ENCODE results near the gene ICA1.

The ICA1 gene

DNA sequence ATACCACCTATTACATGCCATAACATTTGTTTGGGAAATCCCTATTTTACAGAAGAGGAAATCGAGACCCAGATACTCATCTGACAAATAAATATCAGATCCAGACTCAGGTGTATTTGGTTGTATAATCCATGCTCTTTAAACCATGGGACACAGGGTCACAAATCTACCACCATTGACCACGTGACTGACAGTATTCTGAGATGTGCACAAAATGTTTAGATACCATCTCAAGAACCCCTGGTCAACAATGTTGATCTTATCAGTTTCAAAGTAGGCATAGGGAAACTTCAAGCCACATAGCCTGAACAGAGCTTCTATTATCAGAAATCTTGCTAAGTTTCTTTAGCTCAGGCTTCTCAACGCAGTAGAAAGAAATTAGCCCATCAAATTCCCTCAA is 93.6 kb downstream of the ICA1 start:
- no peak overlapping the region for H3K4me3 ChIP-seq (ENCODE audit: insufficient read depth, low read depth, low read length, poor library complexity, severe bottlenecking)
- H3K4me1 ChIP-seq (ENCODE audit: control insufficient read depth, insufficient read depth, low read length, poor library complexity, severe bottlenecking) = no peaks in the 10 kb centered on the region
- H3K27ac ChIP-seq (ENCODE audit: insufficient read depth, low read length, poor library complexity, severe bottlenecking) = no peak overlapping the region
- no peaks in the 10 kb centered on the region for H3K9me3 ChIP-seq (ENCODE audit: control insufficient read depth, low read length)
- H3K27me3 ChIP-seq (replicated peaks; ENCODE audit: control insufficient read depth, insufficient read depth, low read length, poor library complexity, severe bottlenecking) = no peaks in the 10 kb centered on the region
- DNase-seq = no peak
- no peaks in the 10 kb centered on the region for H3K36me3 ChIP-seq (ENCODE audit: control insufficient read depth, insufficient read depth, low read length)

DNA sequence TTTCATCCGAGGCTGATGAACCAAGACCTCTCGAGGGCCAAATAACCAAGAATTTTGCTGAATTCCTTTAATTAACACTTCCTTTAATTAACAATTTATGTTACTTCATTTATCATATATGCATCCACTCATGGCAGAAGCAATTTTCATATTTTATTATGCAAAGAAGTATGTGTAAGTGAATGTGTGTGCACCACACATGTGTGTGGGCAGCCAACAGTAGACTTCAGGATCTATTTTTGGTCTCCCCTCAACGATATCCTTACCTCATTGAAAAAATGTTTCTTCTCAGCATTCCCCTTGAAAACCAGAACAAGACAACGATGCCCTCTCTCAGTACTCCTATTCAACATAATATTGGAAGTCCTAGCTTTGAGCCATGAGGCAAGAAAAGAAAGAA is 96.8 kb downstream of the ICA1 start:
- H3K27me3 ChIP-seq (replicated peaks; ENCODE audit: control insufficient read depth, insufficient read depth, low read length, poor library complexity, severe bottlenecking) = no peaks in the 10 kb centered on the region
- no peak overlapping the region for H3K27ac ChIP-seq (ENCODE audit: insufficient read depth, low read length, poor library complexity, severe bottlenecking)
- H3K9me3 ChIP-seq (ENCODE audit: control insufficient read depth, low read length) = no peaks in the 10 kb centered on the region
- H3K4me1 ChIP-seq (ENCODE audit: control insufficient read depth, insufficient read depth, low read length, poor library complexity, severe bottlenecking) = no peaks in the 10 kb centered on the region
- no peaks in the 10 kb centered on the region for H3K36me3 ChIP-seq (ENCODE audit: control insufficient read depth, insufficient read depth, low read length)
- no peak overlapping the region for H3K4me3 ChIP-seq (ENCODE audit: insufficient read depth, low read depth, low read length, poor library complexity, severe bottlenecking)
- DNase-seq = no peak

DNA sequence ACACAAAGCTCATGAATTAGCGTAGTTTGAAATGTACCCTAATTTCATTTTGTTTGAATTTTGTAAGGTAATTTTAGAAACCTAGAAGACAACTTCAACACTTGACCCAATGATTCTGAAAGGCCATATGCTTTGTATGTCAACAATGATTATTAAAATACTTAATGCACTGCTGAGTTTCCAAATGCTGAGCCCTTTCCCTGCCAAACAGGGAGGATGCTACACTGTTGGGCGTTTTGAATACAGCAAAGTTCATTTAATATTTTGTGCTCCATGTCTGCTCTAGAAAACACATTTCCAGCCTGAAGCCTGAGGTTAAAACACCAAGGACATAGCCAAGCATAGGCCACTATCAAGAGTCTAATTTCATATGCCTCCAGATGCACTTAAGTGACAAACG is 99.8 kb downstream of the ICA1 start:
- Histone ChIP-seq H3K9me3 (ENCODE audit: control insufficient read depth, low read length) (no peaks in the 10 kb centered on the region), H3K36me3 (ENCODE audit: control insufficient read depth, insufficient read depth, low read length) (no peaks in the 10 kb centered on the region), H3K27me3 (replicated peaks; ENCODE audit: control insufficient read depth, insufficient read depth, low read length, poor library complexity, severe bottlenecking) (no peaks in the 10 kb centered on the region), H3K27ac (ENCODE audit: insufficient read depth, low read length, poor library complexity, severe bottlenecking) (no peak overlapping the region), H3K4me3 (ENCODE audit: insufficient read depth, low read depth, low read length, poor library complexity, severe bottlenecking) (no peak overlapping the region), H3K4me1 (ENCODE audit: control insufficient read depth, insufficient read depth, low read length, poor library complexity, severe bottlenecking) (no peaks in the 10 kb centered on the region)
- DNase-seq = no peak

DNA sequence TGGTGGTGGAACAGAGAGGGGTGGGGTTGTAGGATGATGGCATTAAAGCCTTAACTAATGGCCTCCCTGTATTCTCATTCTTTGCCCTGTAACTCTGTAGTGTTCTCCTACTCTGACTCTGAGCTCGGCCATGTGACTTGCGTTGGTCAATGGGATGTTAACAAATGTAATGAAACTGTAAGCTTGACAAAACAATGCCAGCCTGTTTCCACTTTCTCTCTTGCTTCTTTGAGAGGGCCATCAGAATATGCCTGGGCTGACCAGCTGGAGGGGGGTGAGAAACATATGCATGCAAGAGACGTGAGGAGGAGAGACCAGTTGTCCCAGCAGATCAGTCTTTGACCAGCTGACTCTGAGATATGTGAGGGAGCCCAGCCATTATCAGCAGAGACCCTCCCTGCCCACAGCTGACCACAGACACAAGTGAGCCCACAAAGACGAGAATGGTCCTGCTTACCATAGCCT is 100.6 kb downstream of the ICA1 start:
- no peaks in the 10 kb centered on the region for H3K4me1 ChIP-seq (ENCODE audit: control insufficient read depth, insufficient read depth, low read length, poor library complexity, severe bottlenecking)
- H3K27ac ChIP-seq (ENCODE audit: insufficient read depth, low read length, poor library complexity, severe bottlenecking) = no peak overlapping the region
- DNase-seq = no peak
- no peak overlapping the region for H3K4me3 ChIP-seq (ENCODE audit: insufficient read depth, low read depth, low read length, poor library complexity, severe bottlenecking)
- H3K36me3 ChIP-seq (ENCODE audit: control insufficient read depth, insufficient read depth, low read length) = no peaks in the 10 kb centered on the region
- H3K27me3 ChIP-seq (replicated peaks; ENCODE audit: control insufficient read depth, insufficient read depth, low read length, poor library complexity, severe bottlenecking) = no peaks in the 10 kb centered on the region
- H3K9me3 ChIP-seq (ENCODE audit: control insufficient read depth, low read length) = no peaks in the 10 kb centered on the region

DNA sequence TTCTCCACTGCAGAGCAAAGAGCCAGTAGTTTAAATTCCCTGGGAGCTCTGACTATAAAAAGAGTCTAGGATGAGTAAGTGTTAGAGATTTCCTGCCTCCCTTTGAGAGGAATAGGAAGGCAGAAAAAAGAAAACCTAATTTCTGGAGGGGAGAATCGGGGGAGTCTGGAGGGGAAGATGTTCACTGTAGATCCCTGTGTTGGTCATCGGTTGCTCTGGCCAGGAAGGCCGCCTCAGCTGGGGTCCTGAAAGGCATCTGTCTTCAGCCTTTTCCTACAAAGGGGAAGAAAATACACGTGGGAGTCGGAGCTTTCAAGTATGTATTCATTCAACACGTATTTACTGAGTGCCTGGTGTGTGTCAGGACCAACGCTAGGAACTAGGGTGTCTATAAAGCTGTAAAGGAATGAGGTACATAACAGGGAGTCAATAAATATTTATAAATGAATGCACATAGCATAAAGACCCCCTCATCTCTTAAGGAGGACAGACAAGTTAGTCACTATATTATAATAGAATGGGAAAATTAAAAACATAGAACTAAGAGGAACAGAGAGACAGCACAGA is 101.1 kb downstream of the ICA1 start:
- H3K36me3 ChIP-seq (ENCODE audit: control insufficient read depth, insufficient read depth, low read length) = no peaks in the 10 kb centered on the region
- no peaks in the 10 kb centered on the region for H3K4me1 ChIP-seq (ENCODE audit: control insufficient read depth, insufficient read depth, low read length, poor library complexity, severe bottlenecking)
- H3K9me3 ChIP-seq (ENCODE audit: control insufficient read depth, low read length) = no peaks in the 10 kb centered on the region
- H3K27ac ChIP-seq (ENCODE audit: insufficient read depth, low read length, poor library complexity, severe bottlenecking) = no peak overlapping the region
- DNase-seq = no peak
- no peak overlapping the region for H3K4me3 ChIP-seq (ENCODE audit: insufficient read depth, low read depth, low read length, poor library complexity, severe bottlenecking)
- H3K27me3 ChIP-seq (replicated peaks; ENCODE audit: control insufficient read depth, insufficient read depth, low read length, poor library complexity, severe bottlenecking) = no peaks in the 10 kb centered on the region

DNA sequence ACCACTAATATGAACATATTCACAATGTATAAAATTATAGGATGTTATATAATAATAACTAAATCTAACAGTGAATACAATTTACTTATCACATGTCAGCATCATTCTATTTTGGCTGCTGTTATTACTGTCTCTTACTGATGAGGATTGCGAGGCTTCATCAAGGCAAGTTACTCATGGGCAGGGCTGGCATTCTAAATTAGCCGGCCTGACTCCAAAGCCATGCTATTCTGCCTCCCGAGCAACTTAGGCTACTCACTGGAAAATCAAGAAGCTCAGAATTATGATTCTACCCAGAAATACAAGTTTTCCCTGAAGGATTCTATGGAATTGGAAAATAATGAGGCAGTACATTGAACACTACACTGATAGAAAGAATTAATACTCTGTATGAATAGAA is 101.7 kb downstream of the ICA1 start:
- no peak overlapping the region for H3K4me3 ChIP-seq (ENCODE audit: insufficient read depth, low read depth, low read length, poor library complexity, severe bottlenecking)

DNA sequence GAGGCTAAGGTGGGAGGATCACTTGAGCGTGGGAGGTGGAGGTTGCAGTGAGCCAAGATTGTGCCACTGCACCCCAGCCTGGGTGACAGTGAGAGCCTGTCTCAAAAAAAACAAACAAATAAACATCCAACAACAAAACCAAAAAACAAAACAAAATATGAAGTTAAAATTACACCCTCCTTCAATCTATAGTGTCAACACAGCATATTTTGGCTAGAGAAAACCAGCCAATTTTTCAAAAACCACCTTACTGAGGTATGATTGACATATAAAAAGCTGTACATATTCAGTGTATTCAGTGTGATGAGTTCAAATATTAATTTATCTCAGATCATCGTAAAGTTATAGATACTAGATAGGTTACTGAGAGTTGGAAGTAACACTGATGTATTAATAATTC is 102.4 kb downstream of the ICA1 start:
- no peaks in the 10 kb centered on the region for H3K4me1 ChIP-seq (ENCODE audit: control insufficient read depth, insufficient read depth, low read length, poor library complexity, severe bottlenecking)
- no peak overlapping the region for H3K4me3 ChIP-seq (ENCODE audit: insufficient read depth, low read depth, low read length, poor library complexity, severe bottlenecking)
- no peak overlapping the region for H3K27ac ChIP-seq (ENCODE audit: insufficient read depth, low read length, poor library complexity, severe bottlenecking)
- no peak for DNase-seq
- no peaks in the 10 kb centered on the region for H3K27me3 ChIP-seq (replicated peaks; ENCODE audit: control insufficient read depth, insufficient read depth, low read length, poor library complexity, severe bottlenecking)
- no peaks in the 10 kb centered on the region for H3K36me3 ChIP-seq (ENCODE audit: control insufficient read depth, insufficient read depth, low read length)
- no peaks in the 10 kb centered on the region for H3K9me3 ChIP-seq (ENCODE audit: control insufficient read depth, low read length)

More for the DNA sequence above, 101.7 kb downstream of the ICA1 start:
- Histone ChIP-seq H3K9me3 (ENCODE audit: control insufficient read depth, low read length) (no peaks in the 10 kb centered on the region), H3K4me1 (ENCODE audit: control insufficient read depth, insufficient read depth, low read length, poor library complexity, severe bottlenecking) (no peaks in the 10 kb centered on the region), H3K27me3 (replicated peaks; ENCODE audit: control insufficient read depth, insufficient read depth, low read length, poor library complexity, severe bottlenecking) (no peaks in the 10 kb centered on the region), H3K27ac (ENCODE audit: insufficient read depth, low read length, poor library complexity, severe bottlenecking) (no peak overlapping the region), H3K36me3 (ENCODE audit: control insufficient read depth, insufficient read depth, low read length) (no peaks in the 10 kb centered on the region)
- no peak for DNase-seq

DNA sequence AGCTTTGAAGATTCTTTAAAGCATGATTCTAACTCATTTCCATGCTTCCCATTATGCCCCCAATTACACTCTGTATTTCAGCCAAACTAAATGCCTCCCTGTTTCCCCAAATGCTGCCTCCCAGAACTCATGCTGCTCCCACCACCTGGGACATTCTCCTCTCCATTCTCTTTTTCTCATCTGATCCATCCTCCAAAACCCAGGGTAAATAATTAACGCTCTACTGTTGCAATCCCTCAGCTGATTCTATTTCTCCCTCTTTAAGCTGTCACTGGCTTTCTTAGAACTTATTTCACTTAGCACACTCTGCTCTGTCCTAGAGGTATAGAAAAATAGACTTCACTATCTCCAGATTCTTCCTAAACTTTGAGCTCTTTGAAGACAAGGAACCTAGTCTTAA is 104.7 kb downstream of the ICA1 start:
- Histone ChIP-seq H3K4me1 (ENCODE audit: control insufficient read depth, insufficient read depth, low read length, poor library complexity, severe bottlenecking) (no peaks in the 10 kb centered on the region), H3K27me3 (replicated peaks; ENCODE audit: control insufficient read depth, insufficient read depth, low read length, poor library complexity, severe bottlenecking) (no peaks in the 10 kb centered on the region), H3K36me3 (ENCODE audit: control insufficient read depth, insufficient read depth, low read length) (no peaks in the 10 kb centered on the region)

DNA sequence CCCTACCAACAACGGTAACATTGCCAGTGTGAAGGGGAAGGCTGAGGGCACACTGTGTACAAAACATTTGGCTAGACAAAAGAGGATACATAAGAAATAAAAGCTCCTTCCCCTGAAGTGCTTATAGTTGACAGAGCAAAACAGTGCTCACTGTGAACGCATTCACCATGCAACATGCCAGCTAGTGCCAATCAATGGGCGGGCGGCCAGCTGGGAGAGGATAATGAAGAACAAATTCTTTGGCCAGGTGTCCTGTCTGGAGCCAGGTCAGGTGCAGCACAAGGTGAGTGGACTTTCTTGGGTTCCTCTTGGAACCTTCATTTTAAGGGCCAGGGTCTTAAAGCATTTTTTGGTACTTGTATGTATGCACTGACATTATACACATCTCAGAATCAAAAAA is 106.1 kb downstream of the ICA1 start:
- no peak overlapping the region for H3K4me3 ChIP-seq (ENCODE audit: insufficient read depth, low read depth, low read length, poor library complexity, severe bottlenecking)
- no peaks in the 10 kb centered on the region for H3K4me1 ChIP-seq (ENCODE audit: control insufficient read depth, insufficient read depth, low read length, poor library complexity, severe bottlenecking)
- H3K27ac ChIP-seq (ENCODE audit: insufficient read depth, low read length, poor library complexity, severe bottlenecking) = no peak overlapping the region
- DNase-seq = no peak
- no peaks in the 10 kb centered on the region for H3K27me3 ChIP-seq (replicated peaks; ENCODE audit: control insufficient read depth, insufficient read depth, low read length, poor library complexity, severe bottlenecking)
- no peaks in the 10 kb centered on the region for H3K9me3 ChIP-seq (ENCODE audit: control insufficient read depth, low read length)
- no peaks in the 10 kb centered on the region for H3K36me3 ChIP-seq (ENCODE audit: control insufficient read depth, insufficient read depth, low read length)

More for the DNA sequence above, 104.7 kb downstream of the ICA1 start:
- Histone ChIP-seq H3K27ac (ENCODE audit: insufficient read depth, low read length, poor library complexity, severe bottlenecking) (no peak overlapping the region), H3K4me3 (ENCODE audit: insufficient read depth, low read depth, low read length, poor library complexity, severe bottlenecking) (no peak overlapping the region), H3K9me3 (ENCODE audit: control insufficient read depth, low read length) (no peaks in the 10 kb centered on the region)
- DNase-seq = no peak

DNA sequence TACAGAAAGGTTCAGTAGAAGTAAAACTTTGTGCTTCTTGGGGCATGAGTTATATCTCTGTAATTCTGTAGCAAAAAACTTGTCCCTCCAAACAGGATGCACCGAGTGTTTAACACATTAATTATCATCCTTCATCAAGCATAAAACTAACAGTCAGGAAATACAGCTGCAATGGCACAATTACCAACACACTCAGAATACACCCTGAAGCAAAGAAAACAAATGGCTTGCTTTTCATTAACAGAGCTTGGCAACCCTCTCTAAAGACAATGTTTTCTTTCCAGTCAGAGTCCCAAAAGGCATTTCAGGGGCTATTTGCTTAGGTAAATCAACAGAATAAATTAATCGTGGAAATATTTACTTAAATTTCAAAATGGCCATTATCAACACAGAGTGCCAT is 107.7 kb downstream of the ICA1 start:
- no peak overlapping the region for H3K4me3 ChIP-seq (ENCODE audit: insufficient read depth, low read depth, low read length, poor library complexity, severe bottlenecking)
- no peaks in the 10 kb centered on the region for H3K27me3 ChIP-seq (replicated peaks; ENCODE audit: control insufficient read depth, insufficient read depth, low read length, poor library complexity, severe bottlenecking)
- no peaks in the 10 kb centered on the region for H3K9me3 ChIP-seq (ENCODE audit: control insufficient read depth, low read length)
- H3K4me1 ChIP-seq (ENCODE audit: control insufficient read depth, insufficient read depth, low read length, poor library complexity, severe bottlenecking) = peaks cover 7% of the 10 kb centered on the region
- H3K36me3 ChIP-seq (ENCODE audit: control insufficient read depth, insufficient read depth, low read length) = no peaks in the 10 kb centered on the region
- H3K27ac ChIP-seq (ENCODE audit: insufficient read depth, low read length, poor library complexity, severe bottlenecking) = no peak overlapping the region
- no peak for DNase-seq

All from effector memory CD4-positive, alpha-beta T cell (primary cell).